Panc1 (cell line): ENCODE results near the gene DNTT.

Experiments
- POLR2AphosphoS5 ChIP-seq: IDR thresholded peaks from 2 replicates; pipeline ENCODE4 v1.6.1; 2012; ENCODE audit warnings: mild to moderate bottlenecking, low read depth, low read length, moderate library complexity
- SIN3A ChIP-seq: IDR thresholded peaks from 2 replicates; pipeline ENCODE4 v1.6.1; 2012; ENCODE audit warnings: low read depth, mild to moderate bottlenecking, low read length, moderate library complexity, borderline replicate concordance; ENCODE audit not compliant: insufficient read depth
- TCF7L2 ChIP-seq: IDR thresholded peaks from 2 replicates; pipeline ENCODE4 v1.6.1; 2011; ENCODE audit warnings: mild to moderate bottlenecking, low read depth, low read length, inconsistent platforms
- TF ChIP-seq, protein P1 (sequence below): fragments of 450-650 bp; IDR thresholded peaks from 2 replicates; pipeline ENCODE4 v1.5.1; 2017; ENCODE audit warnings: mild to moderate bottlenecking

DNA sequence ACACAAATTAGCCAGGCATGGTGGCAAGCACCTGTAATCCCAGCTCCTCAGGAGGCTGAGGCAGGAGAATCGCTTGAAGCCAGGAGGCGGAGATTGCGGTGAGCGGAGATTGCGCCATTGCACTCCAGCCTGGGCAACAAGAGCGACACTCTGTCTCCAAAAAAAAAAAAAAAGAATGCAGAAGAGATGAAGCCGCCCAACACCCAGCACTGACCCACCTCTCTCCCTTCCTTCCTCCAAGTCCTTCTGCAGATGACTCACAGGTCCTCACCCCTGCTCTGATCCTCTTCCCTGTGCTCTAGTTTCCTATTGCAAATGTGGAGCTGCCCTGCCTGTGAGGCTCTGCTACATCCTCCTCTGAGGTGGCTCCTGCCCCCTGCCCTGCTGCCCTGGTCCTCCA is 76.6 kb downstream of the DNTT start:
- TF ChIP-seq, protein P1, sequence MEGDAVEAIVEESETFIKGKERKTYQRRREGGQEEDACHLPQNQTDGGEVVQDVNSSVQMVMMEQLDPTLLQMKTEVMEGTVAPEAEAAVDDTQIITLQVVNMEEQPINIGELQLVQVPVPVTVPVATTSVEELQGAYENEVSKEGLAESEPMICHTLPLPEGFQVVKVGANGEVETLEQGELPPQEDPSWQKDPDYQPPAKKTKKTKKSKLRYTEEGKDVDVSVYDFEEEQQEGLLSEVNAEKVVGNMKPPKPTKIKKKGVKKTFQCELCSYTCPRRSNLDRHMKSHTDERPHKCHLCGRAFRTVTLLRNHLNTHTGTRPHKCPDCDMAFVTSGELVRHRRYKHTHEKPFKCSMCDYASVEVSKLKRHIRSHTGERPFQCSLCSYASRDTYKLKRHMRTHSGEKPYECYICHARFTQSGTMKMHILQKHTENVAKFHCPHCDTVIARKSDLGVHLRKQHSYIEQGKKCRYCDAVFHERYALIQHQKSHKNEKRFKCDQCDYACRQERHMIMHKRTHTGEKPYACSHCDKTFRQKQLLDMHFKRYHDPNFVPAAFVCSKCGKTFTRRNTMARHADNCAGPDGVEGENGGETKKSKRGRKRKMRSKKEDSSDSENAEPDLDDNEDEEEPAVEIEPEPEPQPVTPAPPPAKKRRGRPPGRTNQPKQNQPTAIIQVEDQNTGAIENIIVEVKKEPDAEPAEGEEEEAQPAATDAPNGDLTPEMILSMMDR, result no peak
- TF ChIP-seq POLR2AphosphoS5 (no peak), SIN3A (no peak), TCF7L2 (no peak)
